ENCODE results near the gene XPNPEP3.
"Not testable (repeated sequence)": the region's sequence is repeated elsewhere in the genome, so short reads cannot be mapped to it uniquely, and the experiment has no call there.

The XPNPEP3 gene

DNA sequence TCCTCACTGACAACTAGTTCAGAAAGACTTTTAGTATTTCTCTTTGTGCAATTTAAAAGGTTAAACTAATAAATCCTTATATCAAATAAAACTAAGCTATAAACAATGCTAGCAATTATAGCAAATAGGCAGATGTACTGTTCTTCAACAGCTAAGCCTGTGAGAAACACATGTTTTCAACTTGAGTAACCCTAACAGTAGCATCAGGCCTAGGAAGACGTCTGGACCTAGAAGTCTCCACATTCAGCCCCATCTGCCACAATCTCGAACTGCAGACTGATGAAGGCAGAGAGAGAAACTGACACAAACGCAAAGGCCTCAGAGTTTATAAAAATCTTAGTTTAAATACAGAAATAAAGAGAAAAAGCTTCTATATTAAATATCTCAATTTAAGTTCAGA lies 3.0 kb upstream of the XPNPEP3 start:
- Histone ChIP-seq H3K9ac (ENCODE audit: insufficient read length) (peak overlapping the region; percentile 96), H3K4me3 (peak overlapping the region; percentile 92), H3K27ac (peak overlapping the region; percentile 78), H3K9me3 (ENCODE audit: low read depth, low read length) (no peaks in the 10 kb centered on the region), H3K36me3 (ENCODE audit: insufficient read depth, low read length) (peaks cover 39% of the 10 kb centered on the region)
- TF ChIP-seq POLR2AphosphoS5 (IDR thresholded peaks at IDR 0.05; ENCODE audit: borderline replicate concordance, low read depth, low read length): no peak
- TF ChIP-seq EZH2 (IDR thresholded peaks at IDR 0.05): no peak
- no peak for TF ChIP-seq FOXP2 (optimal IDR thresholded peaks at IDR 0.05; ENCODE audit: control extremely low read depth, extremely low read length, insufficient read depth)
- no peak for DNase-seq (ENCODE audit: low read depth, low spot score)

GRCh38 chr22:40855071-40855978 lies 1.6 kb upstream of the XPNPEP3 start:
- Histone ChIP-seq H3K36me3 (ENCODE audit: insufficient read depth, low read length) (peaks cover 26% of the 10 kb centered on the region), H3K9me3 (ENCODE audit: low read depth, low read length) (no peaks in the 10 kb centered on the region), H3K9ac (ENCODE audit: insufficient read length) (peak overlapping the region; percentile 96), H3K27ac (peak overlapping the region; percentile 99), H3K4me3 (peak overlapping the region; percentile 92)
- TF ChIP-seq FOXP2 (optimal IDR thresholded peaks at IDR 0.05; ENCODE audit: control extremely low read depth, extremely low read length, insufficient read depth) (no peak), EZH2 (IDR thresholded peaks at IDR 0.05) (no peak), POLR2AphosphoS5 (IDR thresholded peaks at IDR 0.05; ENCODE audit: borderline replicate concordance, low read depth, low read length) (no peak)
- DNase-seq (ENCODE audit: low read depth, low spot score): no peak

DNA sequence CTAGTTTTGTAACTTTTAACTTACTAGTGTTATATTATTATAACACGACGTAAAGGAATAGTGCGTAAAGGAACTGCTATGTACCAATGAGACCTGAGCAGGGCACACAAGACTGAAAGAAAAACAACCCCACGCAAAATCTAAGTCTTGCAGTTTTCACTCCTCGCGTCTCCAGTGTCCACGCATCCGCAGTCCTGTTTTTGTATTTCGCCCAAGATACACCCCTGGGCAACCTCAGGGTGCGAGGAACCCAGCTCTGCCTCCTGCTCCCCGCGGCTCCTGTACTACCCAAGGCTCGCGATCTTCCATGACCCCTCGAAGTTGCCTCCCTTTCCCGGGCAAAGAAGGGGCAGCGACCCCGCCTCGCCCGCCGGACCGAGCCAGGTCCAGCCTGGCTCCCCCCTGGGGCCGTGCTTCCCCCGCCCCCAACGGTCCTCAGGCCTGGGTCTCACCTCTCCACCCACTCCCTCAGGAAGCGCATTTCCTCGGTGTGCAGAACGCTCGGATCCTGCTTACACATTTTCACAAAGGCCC lies 902 bp upstream of the XPNPEP3 start:
- H3K4me3 ChIP-seq: peak overlapping the region; percentile 92
- H3K9me3 ChIP-seq (ENCODE audit: low read depth, low read length): no peaks in the 10 kb centered on the region
- no peak for TF ChIP-seq FOXP2 (optimal IDR thresholded peaks at IDR 0.05; ENCODE audit: control extremely low read depth, extremely low read length, insufficient read depth)
- TF ChIP-seq POLR2AphosphoS5 (IDR thresholded peaks at IDR 0.05; ENCODE audit: borderline replicate concordance, low read depth, low read length): peak; percentile 27; the same call in 1 of the 2 replicates
- no peak for DNase-seq (ENCODE audit: low read depth, low spot score)
- peak overlapping the region; percentile 99 for H3K27ac ChIP-seq
- peaks cover 26% of the 10 kb centered on the region for H3K36me3 ChIP-seq (ENCODE audit: insufficient read depth, low read length)
- H3K9ac ChIP-seq (ENCODE audit: insufficient read length): peak overlapping the region; percentile 96

- Histone ChIP-seq H3K36me3 (ENCODE audit: insufficient read depth, low read length) (peaks cover 29% of the 10 kb centered on the region), H3K9ac (ENCODE audit: insufficient read length) (peak overlapping the region; percentile 96), H3K27ac (peak overlapping the region; percentile 99), H3K4me3 (peak overlapping the region; percentile 92), H3K9me3 (ENCODE audit: low read depth, low read length) (no peaks in the 10 kb centered on the region)
- TF ChIP-seq EZH2 (IDR thresholded peaks at IDR 0.05) (no peak), FOXP2 (optimal IDR thresholded peaks at IDR 0.05; ENCODE audit: control extremely low read depth, extremely low read length, insufficient read depth) (no peak), POLR2AphosphoS5 (IDR thresholded peaks at IDR 0.05; ENCODE audit: borderline replicate concordance, low read depth, low read length) (no peak)
- DNase-seq (ENCODE audit: low read depth, low spot score): no peak
Measured at GRCh38 chr22:40857309-40857855, 434 bp downstream of the XPNPEP3 start.

DNA sequence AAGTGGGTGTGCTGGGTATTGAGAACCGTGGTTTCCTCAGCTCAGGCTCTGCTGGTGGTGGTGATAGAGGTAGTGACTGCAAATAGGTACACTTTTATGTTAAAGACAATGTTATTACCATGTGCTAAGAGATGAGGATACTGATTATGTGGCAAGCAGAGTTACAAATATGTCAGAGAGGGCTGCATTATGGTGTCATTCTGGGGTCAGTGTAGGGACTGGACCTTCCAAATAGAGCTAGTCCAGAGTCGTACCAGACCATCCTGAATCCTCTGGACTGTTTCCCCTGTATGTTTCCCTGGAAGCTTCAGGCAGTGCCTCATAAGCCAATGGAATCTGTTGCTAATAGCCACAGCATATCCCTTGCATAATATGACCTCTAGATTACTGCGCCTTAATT lies 5.1 kb downstream of the XPNPEP3 start, which contains the start of gene DNAJB7:
Gene DNAJB7 (minus strand): TSS at position 101 of the 400 bp plus-strand sequence. CDS start 119 bp downstream, outside the sequence.
- no peak within 1 kb of the TSS for H3K4me3 ChIP-seq
- H3K27ac ChIP-seq: no peak within 1 kb of the TSS
- H3K9ac ChIP-seq (ENCODE audit: insufficient read length): no peak within 1 kb of the TSS
- no peaks in the 10 kb centered on the region for H3K9me3 ChIP-seq (ENCODE audit: low read depth, low read length)
- no peak for TF ChIP-seq EZH2 (IDR thresholded peaks at IDR 0.05)
- no peak for TF ChIP-seq FOXP2 (optimal IDR thresholded peaks at IDR 0.05; ENCODE audit: control extremely low read depth, extremely low read length, insufficient read depth)
- no peak for TF ChIP-seq POLR2AphosphoS5 (IDR thresholded peaks at IDR 0.05; ENCODE audit: borderline replicate concordance, low read depth, low read length)
- no peak for DNase-seq (ENCODE audit: low read depth, low spot score)
- H3K36me3 ChIP-seq (ENCODE audit: insufficient read depth, low read length): peaks cover 19% of the 10 kb centered on the region; the same call in 1 of the 2 replicates

- peaks cover 19% of the 10 kb centered on the region; the same call in 1 of the 2 replicates for H3K36me3 ChIP-seq (ENCODE audit: insufficient read depth, low read length)
Measured at GRCh38 chr22:40862537-40862936, 5.6 kb downstream of the XPNPEP3 start.

GRCh38 chr22:40867109-40867508 lies 10.2 kb downstream of the XPNPEP3 start:
- H3K4me3 ChIP-seq: no peak overlapping the region

More at GRCh38 chr22:40862537-40862936, 5.6 kb downstream of the XPNPEP3 start:
- Histone ChIP-seq H3K9me3 (ENCODE audit: low read depth, low read length) (no peaks in the 10 kb centered on the region), H3K27ac (no peak overlapping the region), H3K9ac (ENCODE audit: insufficient read length) (no peak overlapping the region), H3K4me3 (no peak overlapping the region)
- no peak for TF ChIP-seq FOXP2 (optimal IDR thresholded peaks at IDR 0.05; ENCODE audit: control extremely low read depth, extremely low read length, insufficient read depth)
- TF ChIP-seq EZH2 (IDR thresholded peaks at IDR 0.05): no peak
- TF ChIP-seq POLR2AphosphoS5 (IDR thresholded peaks at IDR 0.05; ENCODE audit: borderline replicate concordance, low read depth, low read length): no peak
- DNase-seq (ENCODE audit: low read depth, low spot score): no peak

DNA sequence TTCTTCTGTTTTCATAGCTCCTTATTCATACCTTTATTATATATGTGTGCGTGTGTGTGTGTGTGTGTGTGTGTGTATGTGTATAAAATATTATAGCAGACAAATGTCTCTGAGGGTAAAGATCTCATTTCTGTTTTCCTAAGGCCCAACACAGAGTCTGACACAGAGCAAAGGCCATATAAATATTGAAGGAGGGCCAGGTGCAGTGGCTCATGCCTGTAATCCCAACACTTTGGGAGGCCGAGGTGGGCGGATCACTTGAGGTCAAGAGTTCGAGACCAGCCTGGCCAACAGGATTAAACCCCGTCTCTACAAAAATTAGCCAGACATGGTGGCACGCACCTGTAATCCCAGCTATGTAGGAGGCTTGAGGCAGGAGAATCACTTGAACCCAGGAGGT lies 11.4 kb downstream of the XPNPEP3 start:
- DNase-seq (ENCODE audit: low read depth, low spot score); H3K27ac ChIP-seq; H3K9ac ChIP-seq (ENCODE audit: insufficient read length); H3K4me3 ChIP-seq; H3K9me3 ChIP-seq (ENCODE audit: low read depth, low read length): not testable (repeated sequence)
- H3K36me3 ChIP-seq (ENCODE audit: insufficient read depth, low read length): peaks cover 21% of the 10 kb centered on the region

More at GRCh38 chr22:40867109-40867508, 10.2 kb downstream of the XPNPEP3 start:
- H3K36me3 ChIP-seq (ENCODE audit: insufficient read depth, low read length): peaks cover 21% of the 10 kb centered on the region
- H3K27ac ChIP-seq: no peak overlapping the region
- TF ChIP-seq POLR2AphosphoS5 (IDR thresholded peaks at IDR 0.05; ENCODE audit: borderline replicate concordance, low read depth, low read length) (no peak), FOXP2 (optimal IDR thresholded peaks at IDR 0.05; ENCODE audit: control extremely low read depth, extremely low read length, insufficient read depth) (no peak), EZH2 (IDR thresholded peaks at IDR 0.05) (no peak)
- H3K9ac ChIP-seq (ENCODE audit: insufficient read length): no peak overlapping the region
- no peak for DNase-seq (ENCODE audit: low read depth, low spot score)
- no peaks in the 10 kb centered on the region for H3K9me3 ChIP-seq (ENCODE audit: low read depth, low read length)
